PC-9 (cell line): Measurements from ENCODE around the gene TRAM2. TPM values are rescaled to one million over a fixed set of nuclear protein-coding genes. Genes with fewer than 3 reads are reported as not detected.
A peak's percentile ranks its signal among the peaks of the same experiment; 100 is the strongest.

ENCODE experiments used
- BruUV-seq: library from RNA; stranded (reverse); fragments of 400-500 nt; replicated peaks from 2 replicates; lab custom pipeline; 2021; lab: Mats Ljungman, UMichigan
- CTCF ChIA-PET: fragments of 300-600 bp; sonication (Branson Sonifier 250); formaldehyde crosslinking; loops from one replicate; lab custom pipeline; 2022; ENCODE audit warnings: antibody characterized with exemption; lab: Charles Lee
- POLR2A ChIA-PET: fragments of 300-600 bp; sonication (Branson Sonifier 250); formaldehyde crosslinking; loops from one replicate; lab custom pipeline; 2022; ENCODE audit warnings: antibody characterized with exemption; ENCODE audit not compliant: unreplicated experiment; lab: Charles Lee
- DNase-seq, 2 experiments: peaks; one replicate each; pipeline versions ENCODE4 v3.0.0 to v3.0.0-alpha.2; 2015 to 2022; ENCODE audit warnings: mixed read lengths in 1 of 2
- H2AFZ ChIP-seq: fragments of 200-600 bp; sonication (generic); 2 replicates; pipeline ENCODE4 v1.8.1; 2017; ENCODE audit warnings: antibody characterized with exemption
- H3F3A ChIP-seq: fragments of 200-600 bp; sonication (generic); 2 replicates; pipeline ENCODE4 v1.8.1; 2017; ENCODE audit warnings: antibody characterized with exemption, mild to moderate bottlenecking, low read depth; ENCODE audit not compliant: insufficient read depth
- H3K27ac ChIP-seq: fragments of 200-600 bp; sonication (generic); 2 replicates; pipeline ENCODE4 v1.6.1; 2016; ENCODE audit warnings: mixed run types
- H3K27me3 ChIP-seq: fragments of 200-600 bp; sonication (generic); 2 replicates; pipeline ENCODE4 v1.6.1; 2016; ENCODE audit warnings: low read depth, mixed run types; ENCODE audit not compliant: insufficient read depth
- H3K36me3 ChIP-seq: fragments of 200-600 bp; sonication (generic); 2 replicates; pipeline ENCODE4 v1.6.1; 2016; ENCODE audit warnings: low read depth, mixed run types
- H3K4me1 ChIP-seq: fragments of 200-600 bp; sonication (generic); replicated peaks from 2 replicates; pipeline ENCODE4 v1.6.1; 2016; ENCODE audit warnings: mixed run types; ENCODE audit not compliant: insufficient read depth
- H3K4me2 ChIP-seq: fragments of 200-600 bp; sonication (generic); 2 replicates; pipeline ENCODE4 v1.6.1; 2017; ENCODE audit warnings: mixed run types
- H3K4me3 ChIP-seq: fragments of 200-600 bp; sonication (generic); 2 replicates; pipeline ENCODE4 v1.6.1; 2016; ENCODE audit warnings: mixed run types
- H3K79me2 ChIP-seq: fragments of 200-600 bp; sonication (generic); 2 replicates; pipeline ENCODE4 v1.6.1; 2017; ENCODE audit warnings: low read depth, mixed run types
- H3K9me2 ChIP-seq: fragments of 200-600 bp; sonication (generic); 2 replicates; pipeline ENCODE4 v1.8.1; 2017; ENCODE audit warnings: mild to moderate bottlenecking; ENCODE audit not compliant: insufficient read depth
- H3K9me3 ChIP-seq: fragments of 200-600 bp; sonication (generic); 2 replicates; pipeline ENCODE4 v1.8.1; 2016; ENCODE audit warnings: low read depth; ENCODE audit not compliant: insufficient read depth
- H4K20me1 ChIP-seq: fragments of 200-600 bp; sonication (generic); 2 replicates; pipeline ENCODE4 v1.8.1; 2017; ENCODE audit not compliant: insufficient read depth
- CTCF ChIP-seq: fragments of 200-600 bp; sonication (generic); conservative IDR thresholded peaks from 2 replicates; pipeline ENCODE4 v1.6.1; 2017; ENCODE audit warnings: mixed run types, antibody characterized with exemption, mild to moderate bottlenecking, moderate library complexity
- EZH2 ChIP-seq: fragments of 200-600 bp; sonication (generic); IDR thresholded peaks from 2 replicates; pipeline ENCODE4 v1.8.0; 2017; ENCODE audit warnings: antibody characterized with exemption, low read depth
- intact Hi-C: fragments of 100-400 bp; cut with micrococcal nuclease; formaldehyde crosslinking; loops from one replicate; pipeline ENCODE4 v1.10.0; 2022; ENCODE audit not compliant: unreplicated experiment
- total RNA-seq: library from RNA; stranded (reverse); gene quantifications from 2 replicates; pipeline ENCODE4 v1.2.3, GENCODE V29; 2021

TRAM2 gene
- total RNA-seq, 1 experiment from 2014 or later: 40.9 TPM

DNA sequence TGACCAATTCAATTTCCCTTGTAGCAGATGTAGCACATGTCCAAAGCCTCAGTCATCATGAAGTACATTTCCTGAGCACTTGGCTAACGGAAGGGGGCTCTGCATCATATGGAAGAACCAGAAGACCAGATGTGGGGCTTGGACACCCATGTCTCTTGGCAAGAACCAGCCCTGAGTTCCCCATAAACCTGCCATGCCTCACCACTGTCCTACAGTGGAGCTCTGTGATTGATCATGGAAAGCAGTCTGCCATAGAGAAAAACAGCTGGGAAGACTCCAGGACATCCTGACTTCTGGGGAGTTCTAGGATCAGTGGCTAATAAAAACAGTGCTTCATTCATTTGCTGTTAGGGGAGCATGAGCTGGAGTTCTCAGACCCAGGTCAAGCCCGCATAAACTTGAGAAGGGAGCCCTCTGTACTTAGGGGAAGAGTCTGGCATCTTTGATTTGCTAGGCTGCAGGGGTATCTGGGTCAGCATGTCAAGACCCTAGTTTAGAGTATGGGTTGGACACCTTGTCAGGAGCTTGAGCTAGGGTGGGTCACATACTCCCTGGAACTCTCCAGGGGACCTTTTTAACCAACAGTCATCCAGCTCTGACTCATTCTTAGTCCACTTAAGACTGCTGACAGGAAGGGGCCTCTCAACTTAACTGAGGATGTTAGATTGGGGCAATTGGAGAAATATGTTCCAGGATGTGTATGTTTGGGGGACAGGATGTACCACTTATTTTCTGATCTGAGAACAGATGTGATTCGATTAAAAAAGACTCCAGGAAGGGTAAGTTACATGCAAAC, 26.3 kb upstream of the TRAM2 start:
- H3K79me2 ChIP-seq: no peaks in the 10 kb centered on the region
- intact Hi-C loops: no loop called here
- ChIA-PET POLR2A (no interaction called here), CTCF (no interaction called here)
- H3K4me3 ChIP-seq: no peak overlapping the region
- H3K27me3 ChIP-seq: no peaks in the 10 kb centered on the region
- H3K27ac ChIP-seq: no peak overlapping the region
- no peaks in the 10 kb centered on the region for H3K4me1 ChIP-seq
- H2AFZ ChIP-seq: no peak overlapping the region
- H3K4me2 ChIP-seq: no peak overlapping the region
- no peak for TF ChIP-seq CTCF
- no peak for TF ChIP-seq EZH2
- no peaks in the 10 kb centered on the region for H3K36me3 ChIP-seq
- no peaks in the 10 kb centered on the region for H3K9me3 ChIP-seq
- H4K20me1 ChIP-seq: no peaks in the 10 kb centered on the region
- DNase-seq: no peak
- no peaks in the 10 kb centered on the region for H3F3A ChIP-seq
- no peaks in the 10 kb centered on the region for H3K9me2 ChIP-seq
- BruUV-seq: no TSS peak

- Histone ChIP-seq H3K9me2 (no peaks in the 10 kb centered on the region), H3F3A (no peaks in the 10 kb centered on the region), H3K4me3 (no peak overlapping the region), H3K4me1 (peaks cover 5% of the 10 kb centered on the region), H2AFZ (no peak overlapping the region), H3K9me3 (no peaks in the 10 kb centered on the region), H3K36me3 (no peaks in the 10 kb centered on the region), H3K27me3 (no peaks in the 10 kb centered on the region), H4K20me1 (no peaks in the 10 kb centered on the region), H3K27ac (no peak overlapping the region), H3K4me2 (no peak overlapping the region), H3K79me2 (no peaks in the 10 kb centered on the region)
- intact Hi-C loops: no loop called here
- TF ChIP-seq EZH2: no peak
- TF ChIP-seq CTCF: no peak
- no TSS peak for BruUV-seq
- CTCF ChIA-PET: interaction anchor here (0.5 kb wide), 1 partner anchor 450 kb away, joined by 5 read pairs; no protein-coding TSS in a partner anchor
- POLR2A ChIA-PET: no interaction called here
- DNase-seq: no peak
These were observed 21.9 kb upstream of the TRAM2 start for GRCh38 chr6:52598824-52599190.

- Histone ChIP-seq H3K4me1 (peaks cover 5% of the 10 kb centered on the region), H3K9me2 (no peaks in the 10 kb centered on the region), H3K27me3 (no peaks in the 10 kb centered on the region), H3K9me3 (no peaks in the 10 kb centered on the region), H3K4me3 (no peak overlapping the region), H3K79me2 (no peaks in the 10 kb centered on the region), H3K36me3 (no peaks in the 10 kb centered on the region), H3F3A (no peaks in the 10 kb centered on the region), H3K4me2 (no peak overlapping the region), H4K20me1 (no peaks in the 10 kb centered on the region), H2AFZ (no peak overlapping the region), H3K27ac (no peak overlapping the region)
- CTCF ChIA-PET: interaction anchor here (0.5 kb wide), 1 partner anchor 451 kb away, joined by 5 read pairs; no protein-coding TSS in a partner anchor
- no TSS peak for BruUV-seq
- no peak for TF ChIP-seq EZH2
- peak; percentile 60 for TF ChIP-seq CTCF
- intact Hi-C loops: no loop called here
- POLR2A ChIA-PET: no interaction called here
- no peak for DNase-seq
These were observed 21.4 kb upstream of the TRAM2 start for GRCh38 chr6:52598123-52598823.
